ENCODE data around the gene MAN1A1. TPM values are rescaled to one million over a fixed set of nuclear protein-coding genes. Genes with fewer than 3 reads are reported as not detected.

The MAN1A1 gene
- total and polyA plus RNA-seq, 2 of the 8 experiments (the other 6 are each of a cell fraction or from before 2014, with no cell fraction given) = 1.8 to 5.4 TPM

DNA sequence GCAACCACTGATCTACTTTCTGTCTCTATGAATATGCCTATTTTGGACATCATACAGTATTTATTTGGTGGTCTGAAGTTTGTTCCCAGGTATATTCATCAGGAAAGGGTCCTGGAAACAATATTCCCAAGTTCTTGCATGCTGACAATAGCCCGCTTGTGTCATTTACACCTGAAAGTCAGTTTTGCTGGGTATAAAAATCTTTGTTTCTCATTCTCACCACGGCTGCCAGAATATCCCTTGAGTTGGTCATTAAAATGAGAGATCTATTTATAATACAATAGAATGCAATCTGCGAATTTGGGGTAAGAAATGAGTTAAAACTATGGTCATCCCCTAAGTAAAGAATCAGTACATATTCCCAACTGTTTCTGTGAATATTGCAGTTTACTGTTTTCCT is 79.0 kb downstream of the MAN1A1 start:
- no peak overlapping the region for H3K18ac ChIP-seq (ENCODE audit: extremely low read depth, low read length)
- no peak overlapping the region for H2BK120ac ChIP-seq (replicated peaks; ENCODE audit: low read depth, low read length)
- H3K9ac ChIP-seq (replicated peaks in 1 of 4; ENCODE audit: extremely low read depth in 1 of 4, low read depth in 3 of 4, low read length in 3 of 4) = no peak overlapping the region
- H3K23me2 ChIP-seq (ENCODE audit: low read depth, low read length) = no peaks in the 10 kb centered on the region
- H3K56ac ChIP-seq (replicated peaks; ENCODE audit: insufficient read length, low read depth, low read length) = no peak overlapping the region
- H3K9me3 ChIP-seq (ENCODE audit: insufficient read depth in 2 of 2, low read depth in 1 of 2, low read length in 1 of 2) = peaks cover 3 to 7% of the 10 kb centered on the region in 2 experiments; a peak in 2 of 4 replicates
- H4K20me1 ChIP-seq (replicated peaks in 1 of 2; ENCODE audit: control insufficient read depth in 1 of 2, insufficient read depth in 2 of 2, low read length in 2 of 2) = no peaks in the 10 kb centered on the region
- DNase-seq (ENCODE audit: low read depth in 1 of 2, low spot score in 2 of 2) (no peak), FAIRE-seq (no peak)
- ChIA-PET POLR2A (ENCODE audit: partially characterized antibody) (no interaction called here), CTCF (ENCODE audit: partially characterized antibody) (no interaction called here)
- no peak overlapping the region for H4K91ac ChIP-seq (replicated peaks; ENCODE audit: insufficient read length, low read length)
- H3K4ac ChIP-seq (replicated peaks; ENCODE audit: insufficient read length, low read depth, low read length) = no peak overlapping the region
- H2BK12ac ChIP-seq (ENCODE audit: low read depth, low read length) = no peak overlapping the region
- TF ChIP-seq RBBP5 (IDR thresholded peaks at IDR 0.05; ENCODE audit: borderline replicate concordance, low read depth, low read length) (no peak), SP4 (IDR thresholded peaks at IDR 0.05; ENCODE audit: low read length) (no peak), CHD1 (IDR thresholded peaks at IDR 0.05; ENCODE audit: low read depth, low read length) (no peak)
- H3K4me3 ChIP-seq (ENCODE audit: extremely low read depth in 1 of 4, insufficient read depth in 2 of 4, low read depth in 3 of 4, low read length in 4 of 4) = no peak overlapping the region
- 89% methylated on average over 3 of the region's 3 CpGs; no CpG with 5 or more reads in 1 of the 2 experiments for WGBS, 2 experiments (ENCODE audit: extremely low coverage in 1 of 2, insufficient coverage in 1 of 2, insufficient read length in 1 of 2, insufficient replicate concordance in 2 of 2, low coverage in 1 of 2, low lambda C conversion rate in 2 of 2, missing lambda C conversion rate in 1 of 2)
- no peak overlapping the region for H2BK5ac ChIP-seq (ENCODE audit: low read depth, low read length)
- no peak overlapping the region for H3K4me2 ChIP-seq (ENCODE audit: insufficient read depth in 1 of 2, low read depth in 2 of 2, low read length in 2 of 2)
- no peak overlapping the region for H4K8ac ChIP-seq (ENCODE audit: extremely low read depth, insufficient read depth, low read length)
- no peak overlapping the region for H2BK20ac ChIP-seq (ENCODE audit: low read length)
- no peaks in the 10 kb centered on the region for H3K79me2 ChIP-seq (ENCODE audit: control insufficient read depth in 1 of 2, insufficient read depth in 2 of 2, low read length in 2 of 2)
- H3K23ac ChIP-seq (ENCODE audit: insufficient read length) = no peak overlapping the region
- H3K27me3 ChIP-seq (replicated peaks in 1 of 4; ENCODE audit: control insufficient read depth in 3 of 4, extremely low read depth in 1 of 4, insufficient read depth in 3 of 4, low read length in 3 of 4) = no peaks in the 10 kb centered on the region
- H2AFZ ChIP-seq (ENCODE audit: low read length) = no peak overlapping the region
- H3K36me3 ChIP-seq (ENCODE audit: control insufficient read depth in 2 of 4, insufficient read depth in 4 of 4, low read length in 3 of 4) = no peaks in the 10 kb centered on the region
- no peaks in the 10 kb centered on the region for H3K79me1 ChIP-seq (ENCODE audit: low read depth, low read length)
- H3K4me1 ChIP-seq (replicated peaks in 1 of 4; ENCODE audit: control insufficient read depth in 3 of 4, insufficient read depth in 4 of 4, low read length in 3 of 4) = no peaks in the 10 kb centered on the region
- H3K14ac ChIP-seq (ENCODE audit: insufficient read length) = no peak overlapping the region
- H3K27ac ChIP-seq (ENCODE audit: low read depth, low read length) = no peak overlapping the region
- H2AK5ac ChIP-seq (ENCODE audit: low read depth, low read length) = no peak overlapping the region
- H4K5ac ChIP-seq (ENCODE audit: insufficient read length, low read depth, low read length) = no peak overlapping the region
- no peak overlapping the region for H2BK15ac ChIP-seq (ENCODE audit: low read length)
